Epithelial cell of esophagus (primary cell): ENCODE data around the gene PPP2R2C.

Experiments
- DNase-seq: peaks from one replicate; pipeline ENCODE4 v3.0.0; 2010; ENCODE audit warnings: low read depth
- H3K4me3 ChIP-seq: 2 replicates; pipeline ENCODE4 v1.5.1; 2011; ENCODE audit warnings: mild to moderate bottlenecking, low read length, control low read depth
- CTCF ChIP-seq: IDR thresholded peaks from 2 replicates; pipeline ENCODE4 v1.5.1; 2011; ENCODE audit warnings: low read depth, mild to moderate bottlenecking, low read length, control low read depth, inconsistent platforms; ENCODE audit not compliant: insufficient read depth; ENCODE audit errors: missing control alignments

Gene PPP2R2C

GRCh38 chr4:6426571-6427438, 45.6 kb downstream of the PPP2R2C start:
- H3K4me3 ChIP-seq = no peak overlapping the region
- no peak for TF ChIP-seq CTCF
- no peak for DNase-seq

GRCh38 chr4:6425911-6426310, 46.5 kb downstream of the PPP2R2C start:
- H3K4me3 ChIP-seq = no peak overlapping the region
- no peak for DNase-seq
- no peak for TF ChIP-seq CTCF

GRCh38 chr4:6425336-6425735, 47.1 kb downstream of the PPP2R2C start:
- DNase-seq = no peak
- H3K4me3 ChIP-seq = no peak overlapping the region
- TF ChIP-seq CTCF = no peak

- no peak for DNase-seq
- no peak for TF ChIP-seq CTCF
- no peak overlapping the region for H3K4me3 ChIP-seq
These were observed 48.0 kb downstream of the PPP2R2C start for GRCh38 chr4:6424425-6424824.

- no peak for TF ChIP-seq CTCF
These were observed 48.8 kb downstream of the PPP2R2C start for GRCh38 chr4:6423575-6423974.

GRCh38 chr4:6422866-6423265, 49.5 kb downstream of the PPP2R2C start:
- H3K4me3 ChIP-seq = no peak overlapping the region
- no peak for TF ChIP-seq CTCF
- DNase-seq = no peak

More at GRCh38 chr4:6423575-6423974, 48.8 kb downstream of the PPP2R2C start:
- no peak for DNase-seq
- no peak overlapping the region for H3K4me3 ChIP-seq

- no peak for TF ChIP-seq CTCF
- DNase-seq = no peak
- no peak overlapping the region for H3K4me3 ChIP-seq
These were observed 50.3 kb downstream of the PPP2R2C start for GRCh38 chr4:6422105-6422504.
